ENCODE measurements around the gene NR3C1. TPM values are rescaled to one million over a fixed set of nuclear protein-coding genes. Genes with fewer than 3 reads are reported as not detected.

Gene NR3C1
- total and polyA plus RNA-seq, 7 experiments from 2014 or later = 68.0 to 140 (median 100.0) TPM

DNA sequence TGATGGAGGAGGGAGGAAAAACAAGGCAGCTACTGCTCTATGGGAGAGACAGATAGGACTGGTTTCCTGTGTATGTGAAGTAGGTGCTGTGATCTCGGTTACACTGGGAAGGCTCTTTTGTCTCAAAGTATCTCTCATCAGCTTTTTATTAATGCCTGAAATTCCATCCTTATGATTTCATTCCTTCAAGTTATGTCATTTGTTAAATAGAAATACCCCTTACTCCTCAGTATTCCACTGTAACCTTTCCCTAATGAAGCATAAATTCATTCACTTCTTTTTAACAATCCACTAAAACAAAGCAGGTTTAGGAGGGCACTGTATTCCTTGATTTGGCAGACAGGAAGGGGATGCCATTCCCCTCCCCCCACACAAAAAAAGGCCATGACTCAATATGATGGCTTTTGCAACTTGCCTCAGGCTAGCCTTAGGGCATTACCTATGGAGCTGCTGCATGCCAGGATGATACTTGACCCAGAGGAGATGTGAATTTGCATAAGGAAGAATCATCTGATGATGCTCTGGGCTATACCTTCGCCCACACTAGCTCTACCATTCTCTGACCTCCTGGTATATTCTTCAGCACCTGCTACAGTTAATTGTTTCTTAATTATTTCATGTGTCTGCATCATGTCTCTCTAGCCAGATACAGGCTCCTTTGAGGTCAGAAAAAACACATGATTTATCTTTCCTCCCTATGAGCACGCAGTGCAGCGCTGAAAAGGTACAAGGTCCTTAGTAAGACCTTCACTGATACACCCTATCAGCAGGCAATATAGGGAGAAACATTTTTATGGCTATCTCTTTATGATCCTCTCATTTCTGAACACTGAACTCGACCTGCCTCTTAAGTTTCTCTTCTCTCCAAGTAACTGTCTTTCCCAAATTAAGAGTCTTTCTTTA is 26.3 kb downstream of the NR3C1 start:
- Mint-ChIP-seq H3K36me3 (peaks cover 0 to 32% (median 12%) of the 10 kb centered on the region in 5 donors), H3K4me1 (peaks cover 44 to 99% (median 96%) of the 10 kb centered on the region in 7 donors), H3K9me3 (peaks cover 0 to 2% (median 0%) of the 10 kb centered on the region in 11 donors), H3K27ac (peak overlapping the region in 6 of 9 donors; percentile 9 to 65 (median 56)), H3K4me3 (peak overlapping the region in 4 of 10 donors; percentile 8 to 53 (median 36)), H3K27me3 (no peaks in the 10 kb centered on the region)
- no peak overlapping the region for H3K4me3 ChIP-seq (ENCODE audit: low read length)
- ATAC-seq = peak; percentile 31
- no peaks in the 10 kb centered on the region for H3K27me3 ChIP-seq (ENCODE audit: control insufficient read depth in 2 of 2, insufficient read depth in 2 of 2, low read length in 2 of 2)
- no peak for DNase-seq
- POLR2A ChIA-PET = interaction anchor here (1.0 kb wide), 1 partner anchor 28 kb away, joined by 3 read pairs; no protein-coding TSS in a partner anchor
- no peaks in the 10 kb centered on the region for H3K9me3 ChIP-seq (ENCODE audit: control insufficient read depth in 2 of 3, low read length in 3 of 3)
- intact Hi-C loops (cut with micrococcal nuclease) = no loop called here
- H3K36me3 ChIP-seq (ENCODE audit: control insufficient read depth in 2 of 3, insufficient read depth in 3 of 3, low read length in 3 of 3) = no peaks in the 10 kb centered on the region
- peaks cover 23 to 24% of the 10 kb centered on the region in 2 donors for H3K4me1 ChIP-seq (ENCODE audit: control insufficient read depth in 2 of 2, insufficient read depth in 2 of 2, low read length in 2 of 2)
- no peak overlapping the region for H3K27ac ChIP-seq (ENCODE audit: low read depth, low read length)
- CTCF ChIA-PET = no interaction called here

- POLR2A ChIA-PET = interaction anchor here (1.0 kb wide), 1 partner anchor 29 kb away, joined by 3 read pairs; no protein-coding TSS in a partner anchor
- Mint-ChIP-seq H3K9me3 (peaks cover 0 to 2% (median 0%) of the 10 kb centered on the region in 11 donors), H3K27ac (peak overlapping the region in 4 of 9 donors; percentile 9 to 62 (median 46)), H3K4me3 (peak overlapping the region in 3 of 10 donors; percentile 6 to 36 (median 16)), H3K4me1 (peaks cover 42 to 99% (median 96%) of the 10 kb centered on the region in 7 donors), H3K36me3 (peaks cover 0 to 36% (median 18%) of the 10 kb centered on the region in 5 donors), H3K27me3 (no peaks in the 10 kb centered on the region)
- Histone ChIP-seq H3K36me3 (ENCODE audit: control insufficient read depth in 2 of 3, insufficient read depth in 3 of 3, low read length in 3 of 3) (no peaks in the 10 kb centered on the region), H3K27me3 (ENCODE audit: control insufficient read depth in 2 of 2, insufficient read depth in 2 of 2, low read length in 2 of 2) (no peaks in the 10 kb centered on the region), H3K27ac (ENCODE audit: low read depth, low read length) (no peak overlapping the region), H3K4me1 (ENCODE audit: control insufficient read depth in 2 of 2, insufficient read depth in 2 of 2, low read length in 2 of 2) (peaks cover 22 to 24% of the 10 kb centered on the region in 2 donors), H3K4me3 (ENCODE audit: low read length) (no peak overlapping the region), H3K9me3 (ENCODE audit: control insufficient read depth in 2 of 3, low read length in 3 of 3) (no peaks in the 10 kb centered on the region)
- CTCF ChIA-PET = no interaction called here
- DNase-seq = no peak
- intact Hi-C loops (cut with micrococcal nuclease) = no loop called here
- peak; percentile 32 for ATAC-seq
These were observed 27.2 kb downstream of the NR3C1 start for GRCh38 chr5:143376195-143376779.

DNA sequence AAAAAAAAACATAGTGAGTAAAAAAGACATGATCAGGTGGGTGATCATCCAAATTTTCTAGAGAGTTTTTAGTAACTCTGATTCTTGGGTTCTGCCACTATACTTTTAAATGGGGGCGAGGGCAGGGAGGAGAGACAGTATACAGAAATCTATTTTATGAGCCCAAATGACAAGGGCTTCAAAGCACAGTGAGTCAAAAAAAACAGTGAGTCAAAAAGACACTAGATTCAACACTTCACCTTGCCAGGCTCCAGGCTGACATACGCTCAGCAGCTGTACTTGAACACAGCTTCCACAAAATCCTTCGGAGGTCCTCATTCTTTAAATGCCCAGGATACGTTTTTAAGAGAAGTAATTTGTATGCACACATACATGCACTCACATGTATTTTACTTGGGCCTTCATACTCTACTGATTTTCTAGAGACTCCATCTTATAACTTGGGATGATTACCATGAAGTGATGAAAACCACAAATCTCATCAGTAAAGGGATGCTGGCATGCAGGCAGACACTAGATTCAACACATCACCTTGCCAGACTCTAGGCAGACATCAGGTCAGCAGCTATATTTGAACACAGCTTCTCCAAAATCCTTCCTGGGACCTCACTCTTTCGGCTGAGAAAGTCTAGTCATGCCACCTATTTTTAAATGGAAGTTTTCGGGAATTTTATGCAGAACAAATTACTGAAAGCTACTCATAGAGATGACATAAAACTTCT is 28.8 kb downstream of the NR3C1 start:
- Histone ChIP-seq H3K27me3 (ENCODE audit: control insufficient read depth in 2 of 2, insufficient read depth in 2 of 2, low read length in 2 of 2) (no peaks in the 10 kb centered on the region), H3K27ac (ENCODE audit: low read depth, low read length) (no peak overlapping the region), H3K36me3 (ENCODE audit: control insufficient read depth in 2 of 3, insufficient read depth in 3 of 3, low read length in 3 of 3) (no peaks in the 10 kb centered on the region), H3K4me3 (ENCODE audit: low read length) (no peak overlapping the region), H3K9me3 (ENCODE audit: control insufficient read depth in 2 of 3, low read length in 3 of 3) (no peaks in the 10 kb centered on the region), H3K4me1 (ENCODE audit: control insufficient read depth in 2 of 2, insufficient read depth in 2 of 2, low read length in 2 of 2) (peaks cover 11 to 12% of the 10 kb centered on the region in 2 donors)
- H3K27me3 Mint-ChIP-seq = no peaks in the 10 kb centered on the region
- H3K9me3 Mint-ChIP-seq = peaks cover 0 to 2% (median 0%) of the 10 kb centered on the region in 11 donors
- intact Hi-C loops (cut with micrococcal nuclease) = no loop called here
- POLR2A ChIA-PET = no interaction called here
- no peak for DNase-seq
- H3K36me3 Mint-ChIP-seq = peaks cover 0 to 38% (median 18%) of the 10 kb centered on the region in 5 donors
- CTCF ChIA-PET = no interaction called here
- H3K4me3 Mint-ChIP-seq = no peak overlapping the region
- peaks cover 42 to 98% (median 94%) of the 10 kb centered on the region in 7 donors for H3K4me1 Mint-ChIP-seq
- ATAC-seq = no peak
- peak overlapping the region in 1 of 9 donors; percentile 28 for H3K27ac Mint-ChIP-seq

GRCh38 chr5:143373076-143373475 is 30.4 kb downstream of the NR3C1 start:
- no peaks in the 10 kb centered on the region for H3K27me3 Mint-ChIP-seq
- ATAC-seq = no peak
- H3K27ac Mint-ChIP-seq = no peak overlapping the region
- Histone ChIP-seq H3K4me1 (ENCODE audit: control insufficient read depth in 2 of 2, insufficient read depth in 2 of 2, low read length in 2 of 2) (peaks cover 5 to 14% of the 10 kb centered on the region in 2 donors), H3K36me3 (ENCODE audit: control insufficient read depth in 2 of 3, insufficient read depth in 3 of 3, low read length in 3 of 3) (no peaks in the 10 kb centered on the region), H3K27ac (ENCODE audit: low read depth, low read length) (no peak overlapping the region), H3K4me3 (ENCODE audit: low read length) (no peak overlapping the region), H3K27me3 (ENCODE audit: control insufficient read depth in 2 of 2, insufficient read depth in 2 of 2, low read length in 2 of 2) (no peaks in the 10 kb centered on the region), H3K9me3 (ENCODE audit: control insufficient read depth in 2 of 3, low read length in 3 of 3) (no peaks in the 10 kb centered on the region)
- H3K4me3 Mint-ChIP-seq = no peak overlapping the region
- CTCF ChIA-PET = interaction anchor here (0.6 kb wide), 1 partner anchor 108 kb away, joined by 3 read pairs; no protein-coding TSS in a partner anchor
- peaks cover 45 to 98% (median 94%) of the 10 kb centered on the region in 7 donors for H3K4me1 Mint-ChIP-seq
- no peak for DNase-seq
- H3K36me3 Mint-ChIP-seq = peaks cover 0 to 50% (median 29%) of the 10 kb centered on the region in 5 donors
- H3K9me3 Mint-ChIP-seq = peaks cover 0 to 2% (median 0%) of the 10 kb centered on the region in 11 donors
- intact Hi-C loops (cut with micrococcal nuclease) = no loop called here
- POLR2A ChIA-PET = no interaction called here

DNA sequence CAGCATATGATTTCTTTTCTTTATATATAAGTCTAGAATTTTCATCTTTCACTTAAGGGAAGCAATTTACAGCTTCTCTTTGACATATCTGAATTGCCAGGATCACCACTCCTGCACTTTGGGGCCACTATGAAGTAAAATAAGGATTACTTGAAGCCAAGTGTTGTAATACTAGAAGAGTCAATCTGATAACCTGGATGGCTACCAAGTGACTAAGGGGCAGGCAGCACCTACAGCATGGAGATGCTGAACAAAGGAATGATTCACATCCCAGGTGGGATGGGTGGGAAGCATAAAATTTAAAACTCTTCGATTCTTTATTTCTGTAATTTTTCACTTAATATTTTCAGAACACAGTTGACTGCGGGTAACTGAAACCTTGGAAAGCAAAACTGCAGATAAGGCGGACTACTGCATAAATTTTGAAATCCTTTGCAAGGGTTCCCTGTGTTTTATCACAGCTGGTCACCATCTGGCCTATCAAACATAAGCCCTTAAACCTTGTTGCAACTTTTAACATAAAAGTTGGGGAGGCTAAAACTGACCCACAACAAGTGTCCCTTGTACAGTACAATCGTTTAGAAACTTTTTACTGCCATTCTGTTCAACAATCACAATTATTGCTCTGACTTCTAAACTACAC is 31.2 kb downstream of the NR3C1 start:
- peak overlapping the region in 1 of 10 donors; percentile 41 for H3K4me3 Mint-ChIP-seq
- ATAC-seq (no peak), DNase-seq (no peak)
- ChIA-PET CTCF (no interaction called here), POLR2A (no interaction called here)
- peaks cover 41 to 98% (median 94%) of the 10 kb centered on the region in 7 donors for H3K4me1 Mint-ChIP-seq
- H3K9me3 ChIP-seq (ENCODE audit: control insufficient read depth in 2 of 3, low read length in 3 of 3) = no peaks in the 10 kb centered on the region
- H3K36me3 Mint-ChIP-seq = peaks cover 0 to 51% (median 34%) of the 10 kb centered on the region in 5 donors
- H3K36me3 ChIP-seq (ENCODE audit: control insufficient read depth in 2 of 3, insufficient read depth in 3 of 3, low read length in 3 of 3) = no peaks in the 10 kb centered on the region
- no peaks in the 10 kb centered on the region for H3K27me3 ChIP-seq (ENCODE audit: control insufficient read depth in 2 of 2, insufficient read depth in 2 of 2, low read length in 2 of 2)
- H3K9me3 Mint-ChIP-seq = peaks cover 0 to 2% (median 0%) of the 10 kb centered on the region in 11 donors
- H3K4me3 ChIP-seq (ENCODE audit: low read length) = no peak overlapping the region
- no peaks in the 10 kb centered on the region for H3K27me3 Mint-ChIP-seq
- peaks cover 7 to 10% of the 10 kb centered on the region in 2 donors for H3K4me1 ChIP-seq (ENCODE audit: control insufficient read depth in 2 of 2, insufficient read depth in 2 of 2, low read length in 2 of 2)
- intact Hi-C loops (cut with micrococcal nuclease) = no loop called here
- peak overlapping the region in 3 of 9 donors; percentile 22 to 38 (median 31) for H3K27ac Mint-ChIP-seq
- no peak overlapping the region for H3K27ac ChIP-seq (ENCODE audit: low read depth, low read length)

- Histone ChIP-seq H3K4me3 (ENCODE audit: low read length) (no peak overlapping the region), H3K4me1 (ENCODE audit: control insufficient read depth in 2 of 2, insufficient read depth in 2 of 2, low read length in 2 of 2) (peaks cover 6 to 7% of the 10 kb centered on the region in 2 donors), H3K27ac (ENCODE audit: low read depth, low read length) (no peak overlapping the region), H3K36me3 (ENCODE audit: control insufficient read depth in 2 of 3, insufficient read depth in 3 of 3, low read length in 3 of 3) (no peaks in the 10 kb centered on the region), H3K9me3 (ENCODE audit: control insufficient read depth in 2 of 3, low read length in 3 of 3) (no peaks in the 10 kb centered on the region), H3K27me3 (ENCODE audit: control insufficient read depth in 2 of 2, insufficient read depth in 2 of 2, low read length in 2 of 2) (no peaks in the 10 kb centered on the region)
- ChIA-PET POLR2A (no interaction called here), CTCF (no interaction called here)
- Mint-ChIP-seq H3K27me3 (no peaks in the 10 kb centered on the region), H3K36me3 (peaks cover 0 to 65% (median 47%) of the 10 kb centered on the region in 5 donors), H3K4me1 (peaks cover 40 to 98% (median 93%) of the 10 kb centered on the region in 7 donors), H3K27ac (no peak overlapping the region), H3K4me3 (no peak overlapping the region), H3K9me3 (peaks cover 0 to 6% (median 3%) of the 10 kb centered on the region in 11 donors)
- DNase-seq (no peak), ATAC-seq (no peak)
- intact Hi-C loops (cut with micrococcal nuclease) = no loop called here
These were observed 33.0 kb downstream of the NR3C1 start for GRCh38 chr5:143370440-143370839.

Measured in naive thymus-derived CD4-positive, alpha-beta T cell (primary cell).